HAP-1 (cell line): ENCODE data around the gene RPS19.

ENCODE experiments used
- DNase-seq, 2 experiments: peaks; one replicate each; pipeline ENCODE4 v3.0.0-alpha.2; 2016 to 2020; ENCODE audit warnings: low spot score in 2 of 2
- H3K27me3 ChIP-seq: fragments of 250-450 bp; sonication (Bioruptor Pico); 2 replicates; pipeline ENCODE4 v1.5.1; 2020; ENCODE audit warnings: low read depth, mild to moderate bottlenecking, moderate library complexity
- H3K36me3 ChIP-seq: fragments of 250-450 bp; sonication (Bioruptor Pico); replicated peaks from 2 replicates; pipeline ENCODE4 v1.5.1; 2020; ENCODE audit warnings: mild to moderate bottlenecking
- H3K4me1 ChIP-seq: fragments of 250-450 bp; sonication (Bioruptor Pico); 2 replicates; pipeline ENCODE4 v1.5.1; 2020; ENCODE audit warnings: mild to moderate bottlenecking
- H3K4me3 ChIP-seq: fragments of 250-450 bp; sonication (Bioruptor Pico); 2 replicates; pipeline ENCODE4 v1.5.1; 2020; ENCODE audit warnings: mild to moderate bottlenecking, moderate library complexity
- H3K9me3 ChIP-seq: fragments of 250-450 bp; sonication (Bioruptor Pico); 2 replicates; pipeline ENCODE4 v1.5.1; 2020; ENCODE audit warnings: mild to moderate bottlenecking, moderate library complexity
- in situ Hi-C: fragments of 300-500 bp; cut with MboI; formaldehyde crosslinking; loops from 3 replicates; pipeline ENCODE4 v1.14.3; 2020; ENCODE audit warnings: low sequenced_read_pairs, inconsistent platforms, mixed read lengths

Gene RPS19

DNA sequence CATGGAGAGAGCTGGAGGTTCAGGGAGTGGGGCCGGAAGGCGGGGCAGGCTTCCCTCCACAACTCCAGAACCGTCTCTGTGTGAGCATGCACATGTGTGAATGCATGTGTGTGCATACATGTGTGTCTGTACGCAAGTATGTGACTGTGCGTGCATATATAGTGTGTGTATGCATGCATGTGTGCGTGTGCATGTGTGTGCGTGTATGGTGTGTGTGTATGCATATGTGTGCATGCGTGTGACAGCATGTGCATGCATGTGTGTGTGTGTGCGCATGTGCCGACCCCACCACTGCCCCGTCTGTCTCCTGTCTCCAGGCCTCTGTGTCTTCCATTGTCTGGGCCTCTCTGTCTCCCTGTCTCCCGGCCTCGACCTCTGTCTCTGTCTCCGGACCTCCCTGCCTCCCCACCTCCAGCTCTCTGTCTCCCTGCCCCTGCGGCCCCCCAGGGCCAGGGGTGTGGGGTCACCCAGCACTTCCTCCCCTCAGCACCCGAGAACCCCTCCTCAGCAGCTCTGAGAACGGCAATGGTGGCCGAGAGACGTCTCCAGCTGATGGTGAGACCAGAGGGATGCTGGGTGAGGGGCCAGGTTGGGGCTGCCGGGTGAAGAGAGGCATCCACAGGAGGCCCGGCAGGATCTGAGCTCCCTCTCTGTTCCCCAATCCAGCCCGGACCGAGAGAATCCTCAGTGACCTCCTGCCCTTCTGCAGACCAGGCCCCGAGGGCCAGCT lies 45.4 kb downstream of the RPS19 start:
- Histone ChIP-seq H3K36me3 (peaks cover 39% of the 10 kb centered on the region), H3K9me3 (no peaks in the 10 kb centered on the region), H3K4me3 (no peak overlapping the region), H3K4me1 (no peaks in the 10 kb centered on the region), H3K27me3 (0 out of 2 replicates have a peak, but pooled peaks cover 3% of the 10 kb centered on the region)
- no peak for DNase-seq
- in situ Hi-C loops = no loop called here

DNA sequence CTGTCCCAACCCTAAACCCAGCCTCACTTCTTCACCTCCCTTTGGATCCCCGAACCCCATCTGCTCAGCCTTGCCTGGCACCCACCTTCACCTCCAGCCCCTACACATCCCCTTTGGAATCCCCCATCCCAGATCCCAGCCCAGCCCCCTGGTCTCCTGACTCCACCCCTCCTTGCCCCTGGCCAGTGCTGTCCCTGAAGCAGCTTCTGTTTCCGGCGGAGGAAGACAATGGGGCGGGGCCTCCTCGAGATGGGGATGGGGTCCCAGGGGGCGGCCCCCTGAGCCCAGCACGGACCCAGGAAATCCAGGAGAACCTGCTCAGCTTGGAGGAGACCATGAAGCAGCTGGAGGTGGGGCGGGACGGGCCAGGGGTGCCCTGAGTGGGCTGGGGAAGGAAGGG lies 46.2 kb downstream of the RPS19 start:
- H3K4me3 ChIP-seq = no peak overlapping the region
- H3K36me3 ChIP-seq = peaks cover 34% of the 10 kb centered on the region
- H3K4me1 ChIP-seq = no peaks in the 10 kb centered on the region
- H3K27me3 ChIP-seq = peaks cover 7% of the 10 kb centered on the region
- DNase-seq = no peak
- H3K9me3 ChIP-seq = no peaks in the 10 kb centered on the region
- in situ Hi-C loops = no loop called here

DNA sequence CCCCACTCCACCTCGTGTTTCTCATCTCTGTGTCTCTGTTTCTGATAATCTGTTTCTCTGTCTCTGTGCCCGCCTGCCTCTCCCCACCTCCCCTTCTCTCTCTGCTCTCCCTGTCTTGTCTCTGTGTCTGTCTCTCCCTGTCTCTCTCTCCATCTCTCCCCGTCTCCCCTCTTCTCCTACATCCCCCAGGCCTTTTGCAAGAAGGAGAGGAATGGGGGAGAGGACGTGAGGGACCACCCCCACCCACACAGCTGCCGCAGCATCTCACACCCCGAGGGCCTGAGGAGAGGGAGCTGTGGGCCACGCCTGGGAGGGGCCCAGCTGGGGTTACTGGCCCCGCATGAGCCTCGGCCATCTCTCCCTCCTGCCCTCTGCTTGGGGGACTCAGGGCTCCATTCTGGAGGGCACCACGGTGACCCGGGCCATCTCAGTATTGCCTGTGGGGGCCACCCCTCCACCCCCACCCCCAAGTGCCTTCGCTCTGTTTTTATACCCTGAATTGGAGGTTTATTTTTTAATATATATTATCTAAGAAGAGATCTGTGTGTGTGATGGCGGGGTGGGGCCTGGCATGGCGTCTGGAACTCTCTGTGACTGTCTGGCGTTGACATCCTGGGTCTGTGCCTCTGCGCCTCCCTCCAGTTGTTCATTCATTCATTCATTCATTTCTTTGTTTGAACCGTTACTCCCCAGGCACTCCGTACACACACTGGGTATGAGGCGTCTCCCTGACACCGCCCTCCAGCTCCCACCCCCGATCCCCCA lies 47.0 kb downstream of the RPS19 start:
- peaks cover 30% of the 10 kb centered on the region for H3K36me3 ChIP-seq
- H3K27me3 ChIP-seq = peaks cover 15% of the 10 kb centered on the region
- H3K4me3 ChIP-seq = no peak overlapping the region
- H3K9me3 ChIP-seq = no peaks in the 10 kb centered on the region
- in situ Hi-C loops = no loop called here
- H3K4me1 ChIP-seq = no peaks in the 10 kb centered on the region
- no peak for DNase-seq

GRCh38 chr19:41907994-41908615 lies 48.0 kb downstream of the RPS19 start:
- no peaks in the 10 kb centered on the region for H3K9me3 ChIP-seq
- no peak overlapping the region for H3K4me3 ChIP-seq
- DNase-seq = no peak
- H3K27me3 ChIP-seq = peaks cover 24% of the 10 kb centered on the region
- no peaks in the 10 kb centered on the region for H3K4me1 ChIP-seq
- in situ Hi-C loops = no loop called here
- peaks cover 21% of the 10 kb centered on the region for H3K36me3 ChIP-seq

DNA sequence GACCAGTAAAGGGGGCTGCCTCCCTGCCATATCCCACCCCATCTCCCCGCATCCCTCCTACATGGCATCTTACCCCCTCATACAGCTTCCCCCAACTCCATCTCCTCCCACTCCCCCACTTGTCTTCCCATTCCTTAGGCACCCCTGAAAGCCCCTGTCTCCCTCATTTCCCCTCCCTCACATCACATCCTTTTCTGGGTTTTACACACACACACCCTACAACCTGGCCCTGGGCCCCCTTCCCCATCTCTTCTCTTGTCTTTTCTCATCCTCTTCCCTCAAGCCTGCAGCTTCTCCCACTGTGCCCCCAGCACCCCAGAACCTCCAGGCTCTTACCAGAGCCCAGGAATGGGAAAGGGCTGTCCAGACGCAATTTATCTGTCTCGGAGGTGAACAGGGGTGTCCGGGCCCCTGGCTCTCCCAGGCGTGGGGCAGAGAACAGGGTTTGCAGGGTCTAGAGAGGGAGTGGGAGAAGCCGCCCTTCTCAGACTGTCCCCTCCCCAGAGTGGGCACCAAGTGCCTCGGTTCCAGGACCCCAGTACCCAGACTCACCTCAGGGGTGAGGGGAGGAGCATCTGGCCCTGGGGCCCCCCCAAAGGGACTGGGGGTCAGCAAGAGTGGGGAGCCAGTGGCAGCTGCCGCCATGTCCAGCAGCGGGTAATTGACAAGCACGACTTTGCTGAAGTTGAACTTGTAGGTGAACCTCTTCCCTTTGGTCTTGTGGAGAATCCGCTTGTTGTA lies 48.8 kb downstream of the RPS19 start:
- no peaks in the 10 kb centered on the region for H3K9me3 ChIP-seq
- no peaks in the 10 kb centered on the region for H3K4me1 ChIP-seq
- peaks cover 17% of the 10 kb centered on the region for H3K36me3 ChIP-seq
- peaks cover 31% of the 10 kb centered on the region for H3K27me3 ChIP-seq
- in situ Hi-C loops = no loop called here
- no peak overlapping the region for H3K4me3 ChIP-seq
- DNase-seq = no peak

- H3K4me3 ChIP-seq = no peak overlapping the region
- H3K4me1 ChIP-seq = no peaks in the 10 kb centered on the region
- in situ Hi-C loops = no loop called here
- peaks cover 36% of the 10 kb centered on the region for H3K27me3 ChIP-seq
- DNase-seq = no peak
- peaks cover 11% of the 10 kb centered on the region for H3K36me3 ChIP-seq
- H3K9me3 ChIP-seq = no peaks in the 10 kb centered on the region
These were observed 49.7 kb downstream of the RPS19 start for GRCh38 chr19:41909706-41910105.

GRCh38 chr19:41910240-41910991 lies 50.4 kb downstream of the RPS19 start:
- DNase-seq = no peak
- peaks cover 40% of the 10 kb centered on the region for H3K27me3 ChIP-seq
- no peak overlapping the region for H3K4me3 ChIP-seq
- peaks cover 4% of the 10 kb centered on the region for H3K36me3 ChIP-seq
- H3K9me3 ChIP-seq = no peaks in the 10 kb centered on the region
- in situ Hi-C loops = no loop called here
- no peaks in the 10 kb centered on the region for H3K4me1 ChIP-seq

- H3K4me3 ChIP-seq = no peak overlapping the region
- DNase-seq = no peak
- H3K27me3 ChIP-seq = peaks cover 49% of the 10 kb centered on the region
- H3K36me3 ChIP-seq = peaks cover 4% of the 10 kb centered on the region; the same call in 1 of the 2 replicates
- no peaks in the 10 kb centered on the region for H3K9me3 ChIP-seq
- no peaks in the 10 kb centered on the region for H3K4me1 ChIP-seq
- in situ Hi-C loops = no loop called here
These were observed 51.2 kb downstream of the RPS19 start for GRCh38 chr19:41910992-41911888.

- peaks cover 57% of the 10 kb centered on the region for H3K27me3 ChIP-seq
- no peak overlapping the region for H3K4me3 ChIP-seq
- H3K36me3 ChIP-seq = peaks cover 2% of the 10 kb centered on the region; the same call in 1 of the 2 replicates
- no peak for DNase-seq
- no peaks in the 10 kb centered on the region for H3K4me1 ChIP-seq
- in situ Hi-C loops = no loop called here
- H3K9me3 ChIP-seq = no peaks in the 10 kb centered on the region
These were observed 52.1 kb downstream of the RPS19 start for GRCh38 chr19:41911889-41912731.

GRCh38 chr19:41912899-41913537 lies 53.0 kb downstream of the RPS19 start:
- no peak for DNase-seq
- in situ Hi-C loops = no loop called here
- Histone ChIP-seq H3K4me3 (no peak overlapping the region), H3K27me3 (peaks cover 58% of the 10 kb centered on the region), H3K9me3 (no peaks in the 10 kb centered on the region), H3K4me1 (no peaks in the 10 kb centered on the region), H3K36me3 (no peaks in the 10 kb centered on the region)

DNA sequence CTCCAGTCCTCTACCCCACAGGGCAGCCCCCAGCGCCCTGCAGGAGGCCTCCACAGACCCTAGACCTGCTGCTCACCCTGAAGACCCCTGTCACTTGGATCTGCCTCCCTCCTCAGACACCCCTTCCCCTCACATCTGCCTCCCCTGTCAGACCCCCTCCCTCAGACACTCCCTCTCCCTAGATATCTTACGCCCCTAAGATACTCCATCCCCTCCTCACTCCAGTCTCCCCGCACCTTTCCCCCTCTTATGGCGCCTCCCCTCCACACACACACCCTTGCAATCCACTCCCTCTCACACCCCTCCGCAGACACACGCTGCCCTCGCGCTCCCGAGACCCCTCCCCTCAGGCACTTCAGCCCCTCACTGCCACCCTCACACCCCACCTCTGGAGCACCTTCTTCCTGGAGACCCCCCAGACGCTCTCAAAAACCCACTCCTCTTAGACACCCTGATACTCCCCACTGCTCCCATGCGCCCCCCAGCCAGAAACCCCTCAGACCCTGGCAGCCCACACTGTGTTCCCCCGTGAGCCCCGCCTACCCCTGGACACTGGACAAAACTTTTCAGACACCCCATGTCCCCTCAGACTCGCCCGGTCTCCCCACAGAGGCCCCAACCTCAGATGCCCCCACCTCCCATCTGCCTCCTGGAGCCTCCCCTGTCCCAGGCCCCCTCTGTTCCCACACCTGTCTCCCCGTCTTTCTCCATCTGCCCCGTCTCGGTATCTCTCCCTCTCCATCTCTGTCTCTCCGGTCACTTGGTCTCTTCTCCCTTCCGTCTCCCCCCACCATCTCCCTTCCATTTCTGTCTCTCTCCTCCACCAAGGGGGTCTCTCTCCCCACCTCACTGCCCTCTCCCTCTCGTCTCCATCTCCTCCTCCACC lies 53.7 kb downstream of the RPS19 start:
- no peaks in the 10 kb centered on the region for H3K9me3 ChIP-seq
- peaks cover 58% of the 10 kb centered on the region for H3K27me3 ChIP-seq
- in situ Hi-C loops = no loop called here
- no peak for DNase-seq
- no peaks in the 10 kb centered on the region for H3K4me1 ChIP-seq
- H3K36me3 ChIP-seq = no peaks in the 10 kb centered on the region
- no peak overlapping the region for H3K4me3 ChIP-seq
